ENCODE data around the gene ATIC. TPM values are rescaled to one million over a fixed set of nuclear protein-coding genes. Genes with fewer than 3 reads are reported as not detected.

Gene ATIC
- polyA plus RNA-seq, 2 of the 4 experiments (the other 2 are of a cell fraction): 298 to 328 TPM

GRCh38 chr2:215271446-215271845, 40.4 kb upstream of the ATIC start:
- H3K27ac ChIP-seq: no peak overlapping the region
- no peak for TF ChIP-seq RARB (CRISPR knock-in tag; IDR thresholded peaks at IDR 0.05)
- no peak for TF ChIP-seq SMC3 (IDR thresholded peaks at IDR 0.05)
- TF ChIP-seq RCOR1 (IDR thresholded peaks at IDR 0.05; ENCODE audit: low read depth, low read length): no peak
- no peak for TF ChIP-seq ZNF302 (CRISPR knock-in tag; IDR thresholded peaks at IDR 0.05)
- TF ChIP-seq, protein P1, sequence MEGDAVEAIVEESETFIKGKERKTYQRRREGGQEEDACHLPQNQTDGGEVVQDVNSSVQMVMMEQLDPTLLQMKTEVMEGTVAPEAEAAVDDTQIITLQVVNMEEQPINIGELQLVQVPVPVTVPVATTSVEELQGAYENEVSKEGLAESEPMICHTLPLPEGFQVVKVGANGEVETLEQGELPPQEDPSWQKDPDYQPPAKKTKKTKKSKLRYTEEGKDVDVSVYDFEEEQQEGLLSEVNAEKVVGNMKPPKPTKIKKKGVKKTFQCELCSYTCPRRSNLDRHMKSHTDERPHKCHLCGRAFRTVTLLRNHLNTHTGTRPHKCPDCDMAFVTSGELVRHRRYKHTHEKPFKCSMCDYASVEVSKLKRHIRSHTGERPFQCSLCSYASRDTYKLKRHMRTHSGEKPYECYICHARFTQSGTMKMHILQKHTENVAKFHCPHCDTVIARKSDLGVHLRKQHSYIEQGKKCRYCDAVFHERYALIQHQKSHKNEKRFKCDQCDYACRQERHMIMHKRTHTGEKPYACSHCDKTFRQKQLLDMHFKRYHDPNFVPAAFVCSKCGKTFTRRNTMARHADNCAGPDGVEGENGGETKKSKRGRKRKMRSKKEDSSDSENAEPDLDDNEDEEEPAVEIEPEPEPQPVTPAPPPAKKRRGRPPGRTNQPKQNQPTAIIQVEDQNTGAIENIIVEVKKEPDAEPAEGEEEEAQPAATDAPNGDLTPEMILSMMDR (IDR thresholded peaks at IDR 0.05): no peak
- no peak for TF ChIP-seq GATA3 (IDR thresholded peaks at IDR 0.05; ENCODE audit: borderline replicate concordance)
- TF ChIP-seq, protein P2, sequence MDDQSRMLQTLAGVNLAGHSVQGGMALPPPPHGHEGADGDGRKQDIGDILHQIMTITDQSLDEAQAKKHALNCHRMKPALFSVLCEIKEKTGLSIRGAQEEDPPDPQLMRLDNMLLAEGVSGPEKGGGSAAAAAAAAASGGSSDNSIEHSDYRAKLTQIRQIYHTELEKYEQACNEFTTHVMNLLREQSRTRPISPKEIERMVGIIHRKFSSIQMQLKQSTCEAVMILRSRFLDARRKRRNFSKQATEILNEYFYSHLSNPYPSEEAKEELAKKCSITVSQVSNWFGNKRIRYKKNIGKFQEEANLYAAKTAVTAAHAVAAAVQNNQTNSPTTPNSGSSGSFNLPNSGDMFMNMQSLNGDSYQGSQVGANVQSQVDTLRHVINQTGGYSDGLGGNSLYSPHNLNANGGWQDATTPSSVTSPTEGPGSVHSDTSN (IDR thresholded peaks at IDR 0.05): no peak
- TF ChIP-seq SREBF2 (IDR thresholded peaks at IDR 0.05): no peak
- no peak for TF ChIP-seq ZSCAN20 (CRISPR knock-in tag; IDR thresholded peaks at IDR 0.05)
- no peak for TF ChIP-seq CHD4 (IDR thresholded peaks at IDR 0.05; ENCODE audit: borderline replicate concordance)
- TF ChIP-seq ELK1 (IDR thresholded peaks at IDR 0.05; ENCODE audit: low read depth, low read length): no peak
- no peak for TF ChIP-seq KDM1A (IDR thresholded peaks at IDR 0.05; ENCODE audit: low read depth)
- TF ChIP-seq TP53 (CRISPR knock-in tag; IDR thresholded peaks at IDR 0.05): no peak
- TF ChIP-seq CBX8 (IDR thresholded peaks at IDR 0.05): no peak
- no peak for TF ChIP-seq EHMT2 (IDR thresholded peaks at IDR 0.05; ENCODE audit: low read depth)
- TF ChIP-seq, protein P3, sequence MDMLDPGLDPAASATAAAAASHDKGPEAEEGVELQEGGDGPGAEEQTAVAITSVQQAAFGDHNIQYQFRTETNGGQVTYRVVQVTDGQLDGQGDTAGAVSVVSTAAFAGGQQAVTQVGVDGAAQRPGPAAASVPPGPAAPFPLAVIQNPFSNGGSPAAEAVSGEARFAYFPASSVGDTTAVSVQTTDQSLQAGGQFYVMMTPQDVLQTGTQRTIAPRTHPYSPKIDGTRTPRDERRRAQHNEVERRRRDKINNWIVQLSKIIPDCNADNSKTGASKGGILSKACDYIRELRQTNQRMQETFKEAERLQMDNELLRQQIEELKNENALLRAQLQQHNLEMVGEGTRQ (IDR thresholded peaks at IDR 0.05): no peak
- no peak for TF ChIP-seq JUN (IDR thresholded peaks at IDR 0.05)
- TF ChIP-seq HEYL (CRISPR knock-in tag; IDR thresholded peaks at IDR 0.05): no peak
- TF ChIP-seq, protein P4, sequence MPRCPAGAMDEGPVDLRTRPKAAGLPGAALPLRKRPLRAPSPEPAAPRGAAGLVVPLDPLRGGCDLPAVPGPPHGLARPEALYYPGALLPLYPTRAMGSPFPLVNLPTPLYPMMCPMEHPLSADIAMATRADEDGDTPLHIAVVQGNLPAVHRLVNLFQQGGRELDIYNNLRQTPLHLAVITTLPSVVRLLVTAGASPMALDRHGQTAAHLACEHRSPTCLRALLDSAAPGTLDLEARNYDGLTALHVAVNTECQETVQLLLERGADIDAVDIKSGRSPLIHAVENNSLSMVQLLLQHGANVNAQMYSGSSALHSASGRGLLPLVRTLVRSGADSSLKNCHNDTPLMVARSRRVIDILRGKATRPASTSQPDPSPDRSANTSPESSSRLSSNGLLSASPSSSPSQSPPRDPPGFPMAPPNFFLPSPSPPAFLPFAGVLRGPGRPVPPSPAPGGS (IDR thresholded peaks at IDR 0.05): no peak
- TF ChIP-seq JUNB (IDR thresholded peaks at IDR 0.05): no peak
- ChIA-PET POLR2A (no interaction called here), CTCF (interaction anchor here (0.7 kb wide), 1 partner anchor 91 kb away, joined by 3 read pairs; no protein-coding TSS in a partner anchor)
- no peak for ATAC-seq
- no peak overlapping the region for H3K4me2 ChIP-seq
- WGBS (ENCODE audit: missing lambda C conversion rate): 98% methylated on average over 2 of the region's 2 CpGs
- peaks cover 5% of the 10 kb centered on the region; the same call in 2 of the 3 replicates for H3K4me1 ChIP-seq
- no peak overlapping the region for H3K4me3 ChIP-seq
- FAIRE-seq: no peak
- no peaks in the 10 kb centered on the region for H3K9me3 ChIP-seq
- DNase-seq (ENCODE audit: low read depth in 1 of 2, low spot score in 1 of 2): no peak

DNA sequence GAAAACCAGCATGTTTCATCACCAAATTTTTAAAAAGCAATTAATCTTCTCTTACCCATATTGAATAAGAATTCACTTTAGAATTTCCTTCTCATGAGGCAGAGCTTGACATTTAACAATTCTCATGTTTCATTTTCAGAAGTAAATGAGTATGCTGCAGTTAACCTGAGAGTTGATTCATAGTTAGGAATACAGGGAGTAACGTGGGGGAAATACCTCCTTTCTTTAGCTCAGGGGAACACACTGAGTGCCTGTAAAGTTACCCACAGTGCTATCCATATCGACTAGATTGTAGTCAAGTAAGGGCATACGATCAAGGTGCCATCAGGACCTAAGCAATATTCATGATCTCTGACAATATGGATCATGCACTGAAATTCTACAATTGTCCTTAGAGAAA, 38.9 kb upstream of the ATIC start:
- Histone ChIP-seq H3K27ac (no peak overlapping the region), H3K4me1 (peaks cover 5% of the 10 kb centered on the region; the same call in 2 of the 3 replicates), H3K4me3 (no peak overlapping the region), H3K4me2 (no peak overlapping the region), H3K9me3 (no peaks in the 10 kb centered on the region)
- FAIRE-seq: no peak
- DNase-seq (ENCODE audit: low read depth in 1 of 2, low spot score in 1 of 2): no peak
- TF ChIP-seq, protein P3 (IDR thresholded peaks at IDR 0.05): no peak
- TF ChIP-seq EP300 (IDR thresholded peaks at IDR 0.05): no peak
- no peak for TF ChIP-seq HEYL (CRISPR knock-in tag; IDR thresholded peaks at IDR 0.05)
- TF ChIP-seq, protein P2 (IDR thresholded peaks at IDR 0.05): no peak
- no peak for TF ChIP-seq CHD4 (IDR thresholded peaks at IDR 0.05; ENCODE audit: borderline replicate concordance)
- no peak for TF ChIP-seq FOSB (CRISPR knock-in tag; IDR thresholded peaks at IDR 0.05)
- no peak for TF ChIP-seq RFX5 (IDR thresholded peaks at IDR 0.05)
- TF ChIP-seq RARB (CRISPR knock-in tag; IDR thresholded peaks at IDR 0.05): no peak
- TF ChIP-seq ATOH8 (CRISPR knock-in tag; IDR thresholded peaks at IDR 0.05; ENCODE audit: low read depth): no peak
- TF ChIP-seq ESRRA (IDR thresholded peaks at IDR 0.05; ENCODE audit: borderline replicate concordance, low read length): no peak
- no peak for TF ChIP-seq TP53 (CRISPR knock-in tag; IDR thresholded peaks at IDR 0.05)
- TF ChIP-seq MYC (IDR thresholded peaks at IDR 0.05; ENCODE audit: borderline replicate concordance, low read length): no peak
- 66% methylated on average over 3 of the region's 3 CpGs for WGBS (ENCODE audit: missing lambda C conversion rate)
- POLR2A ChIA-PET: no interaction called here
- no peak for ATAC-seq
- CTCF ChIA-PET: no interaction called here

Data from A549 (cell line).